GM21717 (cell line): Measurements from ENCODE around the gene AMER2.

ENCODE experiments used
- ATAC-seq: cut with Tn5 transposase; IDR thresholded peaks from one replicate; pipeline ENCODE4 v1.9.1; 2021; ENCODE audit warnings: mild to moderate bottlenecking, moderate library complexity; ENCODE audit not compliant: unreplicated experiment

AMER2 gene

DNA sequence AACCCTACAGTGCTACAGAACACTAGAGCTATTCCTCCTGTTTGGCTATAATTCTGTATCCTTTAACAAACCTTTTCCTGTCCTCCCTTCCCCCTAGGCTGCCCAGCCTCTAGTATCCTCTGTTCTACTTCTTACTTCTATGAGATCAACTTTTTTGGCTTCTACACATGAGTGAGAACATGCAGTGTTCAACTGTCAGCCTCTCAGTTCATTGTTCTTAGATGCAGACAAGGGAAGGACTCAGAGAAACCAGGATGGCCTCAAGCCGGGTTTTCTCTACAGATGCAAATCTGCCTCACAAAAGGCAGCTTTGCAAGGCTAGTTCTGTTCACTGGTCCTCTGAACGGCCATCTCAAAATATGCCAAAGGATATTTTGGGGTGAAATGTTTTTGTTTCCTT is 18.4 kb downstream of the AMER2 start:
- no peak for ATAC-seq

DNA sequence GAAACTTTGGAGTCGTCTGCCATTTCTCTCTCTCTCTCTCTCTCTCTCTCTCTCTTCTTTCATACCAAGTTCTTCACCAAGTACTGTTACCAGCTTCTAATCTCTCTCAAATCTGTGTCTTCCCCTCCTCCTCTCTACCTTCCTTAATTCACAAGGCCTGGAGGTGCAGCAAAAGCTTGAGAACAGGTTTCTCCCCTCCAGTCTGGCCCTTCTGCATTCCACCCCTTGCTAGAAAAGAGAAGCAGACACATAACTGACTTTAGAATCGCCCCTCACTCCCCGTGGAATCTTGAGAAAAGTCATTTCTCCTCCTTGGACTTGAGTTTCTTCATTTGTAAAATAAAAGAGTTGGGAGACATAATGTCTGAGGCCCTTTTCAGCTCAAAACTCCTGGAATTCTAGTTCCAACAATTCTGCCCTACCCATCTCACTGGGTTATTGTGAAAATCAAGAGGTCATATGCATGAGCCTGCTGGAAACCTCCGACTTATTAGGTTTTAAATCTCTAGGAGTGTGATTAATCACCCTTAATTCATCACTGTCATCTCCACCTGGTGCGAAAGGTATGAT is 20.4 kb downstream of the AMER2 start:
- ATAC-seq, result no peak

- no peak for ATAC-seq
Measured at GRCh38 chr13:25149711-25150110, 22.4 kb downstream of the AMER2 start.

DNA sequence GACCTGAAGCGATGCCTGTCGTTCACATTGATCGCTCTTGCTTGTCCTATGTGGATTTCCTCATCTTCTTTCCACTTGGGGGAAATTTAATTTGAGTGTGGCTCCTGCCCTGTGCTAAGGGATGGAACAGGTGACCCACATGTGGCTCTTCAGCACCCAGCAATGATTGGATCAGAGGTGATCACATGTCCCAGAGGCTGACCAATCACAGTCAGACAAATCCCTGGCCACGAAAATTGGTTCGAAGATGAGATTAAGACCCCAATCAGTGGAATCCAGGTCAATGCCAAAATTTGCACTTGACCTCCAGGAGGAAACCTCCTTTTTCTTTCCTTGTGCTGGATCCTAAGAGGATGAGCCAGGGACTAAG is 23.7 kb downstream of the AMER2 start:
- ATAC-seq, result no peak

DNA sequence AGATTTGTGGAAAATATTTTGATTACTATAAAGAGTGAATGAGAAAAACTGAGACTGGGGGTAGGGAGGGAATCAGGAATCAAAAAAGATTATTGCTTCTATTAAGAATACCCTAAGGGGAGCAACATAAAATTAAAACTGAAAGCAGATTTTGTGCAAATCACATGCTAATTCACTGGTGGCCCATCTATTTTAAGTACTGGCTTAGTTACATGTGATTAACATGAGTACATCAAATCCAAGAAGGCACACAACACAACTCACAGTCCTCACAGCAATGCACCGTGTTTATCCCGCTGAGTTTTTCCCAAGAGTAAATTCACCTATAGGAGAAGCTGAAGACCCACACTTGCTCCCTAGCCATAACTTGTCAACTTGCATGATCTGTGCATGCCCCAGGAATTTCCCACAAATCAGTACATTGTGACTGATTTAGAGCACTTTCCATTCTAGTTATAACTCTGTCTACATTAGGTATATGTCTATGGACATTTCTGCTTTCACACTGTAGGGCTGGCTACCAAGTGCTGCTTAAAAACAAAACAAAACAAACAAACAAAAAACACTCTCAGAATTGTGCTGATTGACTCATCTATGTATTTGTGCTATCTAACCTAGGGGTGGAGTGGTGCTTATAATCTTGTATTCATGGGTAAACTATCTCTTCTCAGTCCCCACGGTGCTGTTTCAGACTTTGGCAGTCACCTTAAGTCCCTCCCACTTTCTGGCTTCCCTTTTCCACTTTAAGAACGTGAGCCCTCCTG is 24.3 kb downstream of the AMER2 start:
- ATAC-seq, result peak; percentile 78

DNA sequence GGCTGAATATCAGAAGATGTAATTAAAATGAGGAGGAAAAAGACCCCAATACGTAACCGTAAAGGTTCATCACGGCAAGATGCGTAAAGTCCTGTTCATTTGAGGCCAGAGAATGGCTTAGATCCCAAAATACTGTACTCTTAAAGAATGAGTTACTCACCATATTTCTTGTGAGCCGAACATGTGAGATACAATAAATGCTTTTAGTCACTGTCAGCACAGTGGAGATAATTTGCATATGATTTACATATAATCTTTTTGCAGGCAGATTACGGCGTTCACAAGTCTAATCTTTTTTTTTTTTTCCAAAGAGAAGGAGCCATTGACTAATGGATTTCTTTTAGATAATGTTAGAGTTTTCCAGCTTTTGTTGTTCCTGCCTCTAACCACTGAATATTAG is 28.4 kb downstream of the AMER2 start:
- ATAC-seq, result no peak

- ATAC-seq, result no peak
Measured at GRCh38 chr13:25141042-25141441, 31.0 kb downstream of the AMER2 start.

DNA sequence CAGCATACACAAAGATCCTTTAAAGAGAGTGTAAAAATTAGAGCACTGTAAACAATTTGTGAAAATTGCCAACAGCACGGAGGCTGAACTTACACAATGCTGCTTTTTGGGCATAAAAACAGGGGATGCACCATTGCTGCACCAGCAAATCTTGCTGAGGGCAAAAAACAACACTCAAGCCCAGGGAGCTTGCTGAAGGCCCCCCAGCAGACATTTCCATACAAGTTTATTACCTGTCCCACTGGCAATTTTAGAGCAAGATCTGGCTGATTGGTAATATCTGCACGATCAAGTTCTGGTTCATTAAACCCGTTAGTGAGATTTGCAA is 34.3 kb downstream of the AMER2 start:
- ATAC-seq, result no peak

DNA sequence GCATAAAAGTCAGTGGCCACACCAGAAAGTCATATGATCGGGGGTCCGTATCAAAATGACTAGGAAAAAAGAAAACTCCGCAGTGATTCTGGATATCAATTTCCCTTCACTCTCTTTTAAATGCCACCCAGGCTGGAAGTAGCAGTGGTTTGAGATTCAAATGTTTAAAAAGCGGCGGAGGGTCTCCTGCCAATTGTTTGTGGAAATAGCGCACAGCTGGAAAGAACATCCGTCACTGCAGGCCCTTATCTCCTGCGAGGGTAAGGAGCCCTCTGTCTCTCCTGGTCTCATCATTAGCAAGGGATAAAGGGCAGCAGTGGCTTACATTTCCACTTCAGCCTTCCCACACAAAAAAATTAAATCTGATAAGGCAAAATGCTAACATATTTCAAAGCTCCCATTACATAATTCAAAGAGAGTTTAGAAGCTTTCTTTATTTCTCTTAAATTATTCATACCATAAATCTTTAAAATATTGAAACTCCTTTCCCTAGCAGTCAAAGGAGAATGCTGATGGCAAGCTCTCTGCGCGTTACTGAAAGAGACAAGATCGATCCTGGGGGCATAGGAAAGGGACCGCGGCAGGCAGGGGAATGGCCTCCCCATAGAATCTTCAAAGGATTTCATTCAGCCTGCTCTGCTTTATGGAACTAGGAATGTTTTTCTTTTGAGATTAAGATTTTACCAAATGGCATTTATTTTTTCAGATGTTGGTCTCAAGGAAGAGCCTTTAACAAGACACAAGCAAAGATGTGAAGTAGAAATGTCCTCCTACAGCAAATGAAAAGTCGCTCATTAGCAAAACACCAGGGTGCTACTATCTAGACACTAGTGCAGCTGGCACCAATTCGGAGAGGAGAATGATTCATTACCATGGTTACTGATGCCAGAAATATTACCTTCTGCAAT is 35.0 kb downstream of the AMER2 start:
- no peak for ATAC-seq

- no peak for ATAC-seq
Measured at GRCh38 chr13:25135896-25136295, 36.2 kb downstream of the AMER2 start.

- ATAC-seq, result no peak
Measured at GRCh38 chr13:25132751-25133390, 39.2 kb downstream of the AMER2 start.

GRCh38 chr13:25131881-25132420 is 40.1 kb downstream of the AMER2 start:
- no peak for ATAC-seq

GRCh38 chr13:25130944-25131343 is 41.1 kb downstream of the AMER2 start:
- ATAC-seq, result no peak

- no peak for ATAC-seq
Measured at GRCh38 chr13:25118378-25118905, 53.6 kb downstream of the AMER2 start.

DNA sequence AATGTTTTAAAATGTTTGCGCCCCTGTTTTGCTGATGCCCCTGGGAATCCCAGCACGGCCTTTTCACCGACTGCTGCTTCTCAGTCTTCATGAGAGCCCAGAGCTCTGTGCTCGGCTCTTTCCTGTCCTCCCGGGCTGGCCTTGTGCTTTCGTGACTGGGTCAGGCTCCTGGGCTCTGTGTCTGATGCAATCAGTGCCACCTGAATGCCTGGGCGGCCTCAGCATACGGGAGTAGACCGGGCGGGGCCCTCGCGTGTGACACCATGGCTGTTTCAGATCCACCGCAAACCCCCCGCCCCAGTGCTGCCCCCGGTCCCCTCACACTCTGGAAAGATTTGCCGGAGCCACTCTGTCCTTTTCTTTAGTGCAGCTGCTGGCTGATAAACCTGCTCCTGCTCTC is 54.8 kb downstream of the AMER2 start:
- no peak for ATAC-seq

GRCh38 chr13:25116044-25116443 is 56.0 kb downstream of the AMER2 start:
- ATAC-seq, result no peak

DNA sequence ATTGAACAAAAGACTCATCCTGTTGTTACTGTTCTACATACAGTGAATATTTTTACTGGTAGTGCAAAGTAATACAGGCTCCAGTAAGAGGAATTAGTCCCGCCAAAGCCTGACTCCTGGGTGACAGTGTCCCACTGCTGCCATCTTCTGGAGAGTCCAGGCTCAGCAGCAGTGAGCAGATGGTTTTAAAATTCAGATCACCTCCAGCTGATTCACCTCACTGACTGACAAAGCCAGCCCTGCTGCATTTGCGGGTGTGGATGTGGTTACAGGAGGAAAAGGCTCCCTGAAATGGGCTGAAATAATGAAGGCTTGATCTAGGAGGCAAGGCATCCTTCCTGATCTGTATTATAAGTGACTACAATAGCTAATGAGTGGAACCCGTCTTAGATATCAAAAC is 57.9 kb downstream of the AMER2 start:
- peak; percentile 73 for ATAC-seq

- ATAC-seq, result no peak
Measured at GRCh38 chr13:25112695-25113255, 59.3 kb downstream of the AMER2 start.
